ENCODE measurements around the gene MKX. TPM values are rescaled to one million over a fixed set of nuclear protein-coding genes. Genes with fewer than 3 reads are reported as not detected.

Gene MKX
- polyA plus RNA-seq, 3 donors, result not detected

GRCh38 chr10:27643301-27643700 lies 102.3 kb downstream of the MKX start:
- Histone ChIP-seq H3K4me2 (replicated peaks; ENCODE audit: extremely low read depth, low read length, poor library complexity, severe bottlenecking) (no peak overlapping the region), H4K20me1 (ENCODE audit: insufficient read depth, low read length) (no peaks in the 10 kb centered on the region), H2AFZ (ENCODE audit: insufficient read depth, low read depth, low read length, poor library complexity, severe bottlenecking) (no peak overlapping the region), H3K79me2 (ENCODE audit: insufficient read depth, low read length) (no peaks in the 10 kb centered on the region), H3K9ac (ENCODE audit: insufficient read depth, low read length, poor library complexity, severe bottlenecking) (no peak overlapping the region), H3K36me3 (replicated peaks in 1 of 2; ENCODE audit: control insufficient read depth in 1 of 2, insufficient read depth in 2 of 2, low read length in 2 of 2) (no peaks in the 10 kb centered on the region), H3K27ac (ENCODE audit: low read depth in 1 of 2, low read length in 2 of 2) (no peak overlapping the region), H3K9me3 (replicated peaks in 1 of 2; ENCODE audit: control insufficient read depth in 1 of 2, insufficient read depth in 1 of 2, low read length in 2 of 2) (no peaks in the 10 kb centered on the region), H3K27me3 (ENCODE audit: control insufficient read depth in 2 of 2, insufficient read depth in 2 of 2, low read length in 2 of 2) (no peaks in the 10 kb centered on the region), H3K4me1 (ENCODE audit: control insufficient read depth in 1 of 2, insufficient read depth in 2 of 2, low read length in 2 of 2) (no peaks in the 10 kb centered on the region), H3K4me3 (replicated peaks in 1 of 3; ENCODE audit: low read depth in 2 of 3, low read length in 3 of 3) (no peak overlapping the region)
- WGBS (ENCODE audit: insufficient coverage), result no CpG with 5 or more reads among the region's 2 CpGs
- Mint-ChIP-seq H3K36me3 (no peaks in the 10 kb centered on the region), H3K27me3 (ENCODE audit: low read depth in 3 of 3) (peaks cover 0 to 2% (median 0%) of the 10 kb centered on the region in 3 donors), H3K27ac (no peak overlapping the region), H3K4me1 (peaks cover 1% of the 10 kb centered on the region), H3K4me3 (no peak overlapping the region), H3K9me3 (peaks cover 0 to 9% (median 2%) of the 10 kb centered on the region in 7 donors)
- TF ChIP-seq CTCF (IDR thresholded peaks at IDR 0.05), result no peak
- intact Hi-C loops (cut with micrococcal nuclease), result no loop called here
- no peak for DNase-seq

DNA sequence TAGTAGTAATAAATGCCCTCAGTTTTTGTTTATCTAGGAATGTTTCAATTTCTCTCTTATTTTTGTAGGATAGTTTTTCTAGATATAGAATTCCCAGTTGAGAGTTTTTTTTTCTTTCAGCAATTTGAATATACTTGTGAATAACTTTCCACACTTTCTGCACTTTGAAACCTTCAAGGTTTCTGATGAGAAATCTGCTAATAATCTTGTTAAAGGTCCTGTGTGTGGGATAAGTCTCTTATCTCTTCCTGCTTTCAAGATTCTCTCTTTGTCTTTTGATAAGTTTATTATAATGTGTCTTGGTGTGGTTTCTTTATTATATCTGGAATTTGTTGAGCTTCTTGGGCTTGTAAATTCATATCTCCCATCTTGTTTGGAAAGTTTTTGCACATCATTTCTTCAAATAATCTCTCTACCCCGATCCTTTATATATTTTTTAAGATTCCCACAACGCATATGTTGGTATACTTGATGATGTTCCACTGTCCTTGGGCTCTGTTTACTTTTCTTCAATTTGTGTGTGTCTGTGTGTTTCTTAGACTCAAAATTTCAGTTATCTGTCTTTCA lies 103.5 kb downstream of the MKX start:
- H4K20me1 ChIP-seq (ENCODE audit: insufficient read depth, low read length), result no peaks in the 10 kb centered on the region
- H3K4me1 ChIP-seq (ENCODE audit: control insufficient read depth in 1 of 2, insufficient read depth in 2 of 2, low read length in 2 of 2), result no peaks in the 10 kb centered on the region
- H3K36me3 Mint-ChIP-seq, result no peaks in the 10 kb centered on the region
- peaks cover 0 to 2% (median 0%) of the 10 kb centered on the region in 3 donors for H3K27me3 Mint-ChIP-seq (ENCODE audit: low read depth in 3 of 3)
- H3K4me3 Mint-ChIP-seq, result no peak overlapping the region
- H3K27ac ChIP-seq (ENCODE audit: low read depth in 1 of 2, low read length in 2 of 2), result no peak overlapping the region
- H3K9me3 Mint-ChIP-seq, result peaks cover 0 to 9% (median 2%) of the 10 kb centered on the region in 7 donors
- H3K4me3 ChIP-seq (replicated peaks in 1 of 3; ENCODE audit: low read depth in 2 of 3, low read length in 3 of 3), result no peak overlapping the region
- no peak overlapping the region for H3K4me2 ChIP-seq (replicated peaks; ENCODE audit: extremely low read depth, low read length, poor library complexity, severe bottlenecking)
- no peak for DNase-seq
- WGBS (ENCODE audit: insufficient coverage), result no CpG with 5 or more reads among the region's 2 CpGs
- no peak overlapping the region for H3K27ac Mint-ChIP-seq
- H3K9ac ChIP-seq (ENCODE audit: insufficient read depth, low read length, poor library complexity, severe bottlenecking), result no peak overlapping the region
- no peaks in the 10 kb centered on the region for H3K27me3 ChIP-seq (ENCODE audit: control insufficient read depth in 2 of 2, insufficient read depth in 2 of 2, low read length in 2 of 2)
- H2AFZ ChIP-seq (ENCODE audit: insufficient read depth, low read depth, low read length, poor library complexity, severe bottlenecking), result no peak overlapping the region
- no peaks in the 10 kb centered on the region for H3K79me2 ChIP-seq (ENCODE audit: insufficient read depth, low read length)
- H3K36me3 ChIP-seq (replicated peaks in 1 of 2; ENCODE audit: control insufficient read depth in 1 of 2, insufficient read depth in 2 of 2, low read length in 2 of 2), result no peaks in the 10 kb centered on the region
- intact Hi-C loops (cut with micrococcal nuclease), result no loop called here
- TF ChIP-seq CTCF (IDR thresholded peaks at IDR 0.05), result no peak
- H3K4me1 Mint-ChIP-seq, result peaks cover 1% of the 10 kb centered on the region
- no peaks in the 10 kb centered on the region for H3K9me3 ChIP-seq (replicated peaks in 1 of 2; ENCODE audit: control insufficient read depth in 1 of 2, insufficient read depth in 1 of 2, low read length in 2 of 2)
